ENCODE results near the gene OTULINL.

OTULINL gene

DNA sequence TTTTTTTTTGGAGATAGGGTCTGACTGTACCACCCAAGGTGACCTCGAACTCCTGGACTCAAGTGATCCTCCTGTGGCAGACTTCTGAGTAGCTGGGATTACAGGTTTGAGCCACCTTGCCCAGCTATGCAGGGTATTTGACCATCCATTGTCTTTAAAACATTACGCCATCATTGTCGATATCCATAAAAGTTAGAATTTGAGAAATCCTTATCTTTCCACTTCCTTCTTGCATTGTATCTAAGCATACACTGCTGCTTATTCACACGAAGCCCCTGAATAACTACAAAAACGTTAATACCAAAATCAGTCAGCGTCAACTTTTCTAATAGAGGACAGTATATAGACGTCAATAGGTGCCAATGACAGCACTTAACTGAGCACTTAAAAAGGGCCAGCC lies 5.4 kb upstream of the OTULINL start:
- H3K27ac ChIP-seq: no peak overlapping the region
- TF ChIP-seq, protein P1, sequence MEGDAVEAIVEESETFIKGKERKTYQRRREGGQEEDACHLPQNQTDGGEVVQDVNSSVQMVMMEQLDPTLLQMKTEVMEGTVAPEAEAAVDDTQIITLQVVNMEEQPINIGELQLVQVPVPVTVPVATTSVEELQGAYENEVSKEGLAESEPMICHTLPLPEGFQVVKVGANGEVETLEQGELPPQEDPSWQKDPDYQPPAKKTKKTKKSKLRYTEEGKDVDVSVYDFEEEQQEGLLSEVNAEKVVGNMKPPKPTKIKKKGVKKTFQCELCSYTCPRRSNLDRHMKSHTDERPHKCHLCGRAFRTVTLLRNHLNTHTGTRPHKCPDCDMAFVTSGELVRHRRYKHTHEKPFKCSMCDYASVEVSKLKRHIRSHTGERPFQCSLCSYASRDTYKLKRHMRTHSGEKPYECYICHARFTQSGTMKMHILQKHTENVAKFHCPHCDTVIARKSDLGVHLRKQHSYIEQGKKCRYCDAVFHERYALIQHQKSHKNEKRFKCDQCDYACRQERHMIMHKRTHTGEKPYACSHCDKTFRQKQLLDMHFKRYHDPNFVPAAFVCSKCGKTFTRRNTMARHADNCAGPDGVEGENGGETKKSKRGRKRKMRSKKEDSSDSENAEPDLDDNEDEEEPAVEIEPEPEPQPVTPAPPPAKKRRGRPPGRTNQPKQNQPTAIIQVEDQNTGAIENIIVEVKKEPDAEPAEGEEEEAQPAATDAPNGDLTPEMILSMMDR (IDR thresholded peaks at IDR 0.05): no peak
- no peak for TF ChIP-seq ZFX (IDR thresholded peaks at IDR 0.05; ENCODE audit: borderline replicate concordance)

DNA sequence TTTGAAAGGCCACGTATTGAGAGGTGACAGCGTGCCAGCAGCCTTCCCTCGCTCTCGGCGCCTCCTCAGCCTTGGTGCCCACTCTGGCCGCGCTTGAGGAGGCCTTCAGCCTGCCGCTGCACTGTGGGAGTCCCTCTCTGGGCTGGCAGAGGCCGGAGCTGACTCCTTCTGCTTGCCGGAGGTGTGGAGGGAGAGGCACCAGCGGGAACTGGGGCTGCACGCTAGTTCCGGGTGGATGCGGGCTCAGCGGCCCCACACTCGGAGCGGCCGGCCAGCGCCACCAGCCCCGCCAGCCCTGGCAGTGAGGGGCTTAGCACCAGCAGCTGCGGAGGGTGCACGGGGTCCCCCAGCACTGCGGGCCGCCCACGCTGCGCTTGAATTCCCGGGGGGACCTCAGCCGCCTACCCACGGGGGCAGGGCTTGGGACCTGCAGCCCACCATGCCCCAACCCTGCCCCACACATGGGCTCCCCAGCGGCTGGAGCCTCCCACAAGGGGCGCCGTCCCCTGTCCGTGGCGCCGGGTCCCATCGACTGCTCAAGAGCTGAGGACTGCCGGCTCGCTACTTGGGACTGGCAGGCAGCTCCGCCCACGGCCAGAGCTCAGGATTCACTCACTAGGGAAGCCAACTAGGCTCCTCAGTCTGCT lies 4.4 kb upstream of the OTULINL start:
- TF ChIP-seq, protein P1 (IDR thresholded peaks at IDR 0.05): no peak
- TF ChIP-seq ZFX (IDR thresholded peaks at IDR 0.05; ENCODE audit: borderline replicate concordance): no peak
- H3K27ac ChIP-seq: no peak overlapping the region

DNA sequence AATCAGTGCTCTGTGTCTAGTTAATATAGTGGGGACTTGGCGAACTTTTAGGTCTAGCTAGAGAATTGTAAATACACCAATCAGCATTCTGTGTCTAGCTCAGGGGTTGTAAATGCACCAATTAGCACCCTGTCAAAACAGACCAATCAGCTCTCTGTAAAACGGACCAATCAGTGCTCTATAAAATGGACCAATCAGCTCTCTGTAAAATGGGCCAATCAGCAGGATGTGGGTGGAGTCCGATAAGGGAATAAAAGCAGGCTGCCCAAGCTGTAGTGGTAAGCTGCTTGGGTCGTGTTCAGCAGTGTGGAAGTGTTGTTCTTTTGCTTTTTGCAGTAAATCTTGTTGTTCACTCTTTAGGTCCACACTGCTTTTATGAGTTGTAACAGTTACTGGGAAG lies 3.6 kb upstream of the OTULINL start:
- no peak overlapping the region for H3K27ac ChIP-seq
- TF ChIP-seq, protein P1 (IDR thresholded peaks at IDR 0.05): no peak
- TF ChIP-seq ZFX (IDR thresholded peaks at IDR 0.05; ENCODE audit: borderline replicate concordance): no peak

DNA sequence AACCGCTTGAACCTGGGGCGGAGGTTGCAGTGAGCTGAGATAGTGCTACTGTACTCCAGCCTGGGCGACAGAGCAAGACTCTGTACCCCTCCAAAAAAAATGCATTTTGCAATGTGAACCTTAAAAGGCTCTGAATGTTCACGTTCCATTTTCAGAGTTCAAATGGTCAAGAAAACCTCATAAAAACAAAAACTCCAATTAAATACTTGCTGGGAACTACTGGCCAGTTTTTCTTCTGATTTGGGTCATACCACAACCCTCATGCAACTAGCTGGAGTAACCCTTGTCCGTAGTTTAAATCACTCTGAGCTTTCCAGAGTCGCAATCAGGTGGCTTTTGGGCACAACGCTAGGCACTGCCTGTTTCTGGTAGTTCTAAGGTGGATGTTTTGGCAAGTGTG lies 2.3 kb upstream of the OTULINL start:
- TF ChIP-seq, protein P1 (IDR thresholded peaks at IDR 0.05): no peak
- TF ChIP-seq ZFX (IDR thresholded peaks at IDR 0.05; ENCODE audit: borderline replicate concordance): no peak

DNA sequence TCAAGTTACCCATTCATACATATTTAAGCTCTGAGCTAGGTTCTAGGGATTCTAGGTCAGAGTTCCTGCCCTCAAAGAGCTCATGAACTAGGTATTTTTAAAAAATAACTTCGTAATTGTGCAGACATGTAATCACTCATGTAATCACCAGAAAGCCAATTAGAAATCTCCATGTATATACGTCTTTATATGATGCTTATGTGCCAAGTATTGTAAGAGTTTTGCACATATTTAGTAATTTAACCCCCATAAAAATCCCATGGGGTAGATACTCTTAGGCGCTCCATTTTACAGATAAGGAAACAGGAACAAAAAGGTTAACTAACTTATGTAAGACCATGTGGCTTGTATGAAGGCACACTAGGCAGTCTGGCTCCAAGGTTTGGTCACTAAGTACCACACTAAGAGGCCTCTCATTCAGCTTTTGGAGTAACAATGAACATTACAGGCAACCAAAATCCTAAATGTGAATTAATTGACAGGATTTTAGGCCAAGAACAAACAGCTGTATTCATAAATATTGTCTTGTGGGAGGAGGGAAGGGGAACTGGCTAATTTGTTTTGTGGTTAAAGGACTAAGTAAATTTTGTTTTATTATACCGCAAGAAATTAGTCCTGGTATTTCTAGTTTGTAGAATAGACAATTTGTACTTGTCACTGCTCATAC lies 1.7 kb upstream of the OTULINL start:
- no peak overlapping the region for H3K27ac ChIP-seq
- TF ChIP-seq, protein P1 (IDR thresholded peaks at IDR 0.05): no peak
- no peak for TF ChIP-seq ZFX (IDR thresholded peaks at IDR 0.05; ENCODE audit: borderline replicate concordance)

More for the DNA sequence above, 2.3 kb upstream of the OTULINL start:
- no peak overlapping the region for H3K27ac ChIP-seq

DNA sequence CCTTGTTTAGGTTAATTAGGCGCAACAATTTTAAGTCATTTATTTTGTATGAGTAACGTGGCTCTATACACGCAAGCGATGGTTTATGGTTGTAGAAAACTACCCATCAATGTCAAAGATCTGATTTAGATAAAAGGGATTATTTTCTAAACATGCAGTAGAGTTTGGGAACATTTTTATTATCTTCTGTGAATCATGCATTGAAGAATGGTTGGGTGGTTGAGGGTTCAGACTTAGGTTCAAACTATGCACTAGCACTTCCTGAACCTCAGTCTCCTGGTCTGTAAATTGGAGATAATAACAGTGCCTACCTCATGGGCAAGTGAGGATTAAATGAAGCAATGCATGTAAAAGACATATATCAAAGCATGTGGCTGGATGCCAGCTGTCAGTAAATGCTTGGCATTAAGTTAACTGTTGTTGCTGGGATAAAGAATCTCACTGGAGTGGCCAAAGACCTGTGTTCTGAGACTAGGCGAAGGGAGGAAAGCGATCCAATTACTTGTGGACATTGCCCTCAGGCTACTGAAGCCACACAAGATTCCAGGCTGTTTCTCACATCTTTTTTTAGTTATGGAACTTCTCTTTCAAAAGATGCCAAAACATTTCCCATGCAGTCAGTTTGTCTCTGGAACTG lies 1.1 kb upstream of the OTULINL start:
- TF ChIP-seq ZFX (IDR thresholded peaks at IDR 0.05; ENCODE audit: borderline replicate concordance): no peak
- TF ChIP-seq, protein P1 (IDR thresholded peaks at IDR 0.05): no peak
- H3K27ac ChIP-seq: peak overlapping the region; percentile 49
